Left renal cortex interstitium (tissue), 4 donors: ENCODE results near the gene CCDC47. TPM values are rescaled to one million over a fixed set of nuclear protein-coding genes. Genes with fewer than 3 reads are reported as not detected.
"Not testable (repeated sequence)": the region's sequence is repeated elsewhere in the genome, so short reads cannot be mapped to it uniquely, and the experiment has no call there.

Experiments used
- DNase-seq, 4 donors: peaks; one replicate each; pipeline ENCODE4 v3.0.0-alpha.2; 2013; ENCODE audit warnings: low read depth in 4 of 4, low spot score in 2 of 4, missing footprints in 1 of 4
- polyA plus RNA-seq, 4 donors: library from polyadenylated mRNA; unstranded; fragments of 120-200 nt; gene quantifications; one replicate each; pipeline ENCODE4 v1.2.1, GENCODE V29; 2013; ENCODE audit not compliant: insufficient read length in 4 of 4

The CCDC47 gene
- polyA plus RNA-seq: 100 to 1,000 TPM in 3 of 4 donors, 10 to 100 TPM in 1; 86.9 to 126 (median 108) TPM

- peak; percentile 99 to 100 (median 99) for DNase-seq
These were observed at the start of gene CCDC47 for GRCh38 chr17:63773272-63774140. TSS of gene CCDC47 (minus strand) at chr17:63773597. CDS start at chr17:63766175, 7,422 bp downstream.

GRCh38 chr17:63822537-63822936, 49.1 kb upstream of the CCDC47 start:
- DNase-seq: no peak

GRCh38 chr17:63821804-63822203, 48.4 kb upstream of the CCDC47 start:
- no peak for DNase-seq

- DNase-seq: no peak
These were observed 47.7 kb upstream of the CCDC47 start for GRCh38 chr17:63820963-63821561.

- no peak for DNase-seq
These were observed 46.5 kb upstream of the CCDC47 start for GRCh38 chr17:63819585-63820537.

GRCh38 chr17:63819131-63819530, 45.7 kb upstream of the CCDC47 start:
- no peak for DNase-seq

- DNase-seq: no peak
These were observed 44.5 kb upstream of the CCDC47 start for GRCh38 chr17:63817736-63818385.

- no peak for DNase-seq
These were observed 43.3 kb upstream of the CCDC47 start for GRCh38 chr17:63816669-63817068.

- DNase-seq: no peak
These were observed 42.7 kb upstream of the CCDC47 start for GRCh38 chr17:63816123-63816522.

- no peak for DNase-seq
These were observed 36.6 kb upstream of the CCDC47 start for GRCh38 chr17:63809970-63810369.

- DNase-seq: no peak
These were observed 32.2 kb upstream of the CCDC47 start for GRCh38 chr17:63805591-63805990.

- DNase-seq: no peak
These were observed 30.9 kb upstream of the CCDC47 start for GRCh38 chr17:63804328-63804727.

GRCh38 chr17:63800783-63801182, 27.4 kb upstream of the CCDC47 start:
- no peak for DNase-seq

- DNase-seq: no peak
These were observed 25.2 kb upstream of the CCDC47 start for GRCh38 chr17:63798572-63799106.

- DNase-seq: not testable (repeated sequence)
These were observed 23.0 kb upstream of the CCDC47 start for GRCh38 chr17:63796375-63796774.

GRCh38 chr17:63792055-63792729, 18.8 kb upstream of the CCDC47 start:
- no peak for DNase-seq

- DNase-seq: no peak
These were observed 16.7 kb upstream of the CCDC47 start for GRCh38 chr17:63790057-63790456.

GRCh38 chr17:63786971-63787711, 13.7 kb upstream of the CCDC47 start:
- DNase-seq: no peak

GRCh38 chr17:63786117-63786516, 12.7 kb upstream of the CCDC47 start:
- no peak for DNase-seq
